B cell (primary cell): ENCODE data around the gene CYP26A1. TPM values are rescaled to one million over a fixed set of nuclear protein-coding genes. Genes with fewer than 3 reads are reported as not detected.

ENCODE experiments used
- ATAC-seq: fragments of 200-7000 bp; cut with Tn5 transposase; one replicate; pipeline ENCODE4 v1.10.0; 2021; ENCODE audit warnings: low read depth, mild to moderate bottlenecking, moderate number of reproducible peaks, moderate library complexity
- CTCF ChIA-PET: fragments of 350-600 bp; sonication (Branson Sonifier 250); formaldehyde crosslinking; loops from one replicate; lab custom pipeline; 2021; ENCODE audit warnings: antibody characterized with exemption, inconsistent platforms; lab: Charles Lee
- POLR2A ChIA-PET: fragments of 350-600 bp; sonication (Branson Sonifier 250); formaldehyde crosslinking; loops from one replicate; lab custom pipeline; 2021; ENCODE audit warnings: antibody characterized with exemption; lab: Charles Lee
- DNase-seq: peaks from one replicate; pipeline ENCODE4 v3.0.0; 2013
- H2AFZ ChIP-seq: 2 replicates; pipeline ENCODE4 v1.6.1; 2012; ENCODE audit warnings: mild to moderate bottlenecking, low read depth, low read length; ENCODE audit not compliant: insufficient read depth, poor library complexity, severe bottlenecking
- H3K27ac ChIP-seq, 2 donors: 1 replicate in 1 of 2; 2 replicates in 1 of 2; pipeline ENCODE4 v1.5.1; 2012 to 2013; ENCODE audit warnings: low read length in 2 of 2, mild to moderate bottlenecking in 2 of 2, moderate library complexity in 1 of 2
- H3K27me3 ChIP-seq, 4 experiments: fragments of 200-600 bp in 1 of 4; sonication (generic) in 1 of 4; replicated peaks in 1 of 4; 1 replicate in 2 of 4; 2 replicates in 2 of 4; pipeline versions ENCODE4 v1.6.1 to v1.7.0; 2013 to 2016; ENCODE audit warnings: low read length in 3 of 4, mild to moderate bottlenecking in 2 of 4, mixed read lengths in 1 of 4, moderate library complexity in 1 of 4; ENCODE audit not compliant: insufficient read depth in 4 of 4, control insufficient read depth in 3 of 4; ENCODE audit errors: control extremely low read depth in 1 of 4
- H3K36me3 ChIP-seq, 2 experiments: replicated peaks in 1 of 2; 1 replicate in 1 of 2; 2 replicates in 1 of 2; pipeline versions ENCODE4 v1.6.1 to v1.7.1; 2013; ENCODE audit warnings: low read length in 1 of 2; ENCODE audit not compliant: insufficient read depth in 2 of 2, control insufficient read depth in 1 of 2; ENCODE audit errors: control extremely low read depth in 1 of 2, extremely low read depth in 1 of 2
- H3K4me1 ChIP-seq, 2 donors: fragments of 200-600 bp in 1 of 2; sonication (generic) in 1 of 2; 1 replicate in 1 of 2; 2 replicates in 1 of 2; pipeline versions ENCODE4 v1.5.1 to v1.6.1; 2013 to 2017; ENCODE audit warnings: low read length in 2 of 2; ENCODE audit not compliant: control insufficient read depth in 2 of 2, insufficient read depth in 2 of 2
- H3K4me2 ChIP-seq: replicated peaks from 2 replicates; pipeline ENCODE3; 2012; ENCODE audit warnings: mild to moderate bottlenecking, low read depth, low read length; ENCODE audit not compliant: poor library complexity, severe bottlenecking
- H3K4me3 ChIP-seq, 5 experiments: fragments of 200-600 bp in 1 of 5; sonication (generic) in 1 of 5; 1 replicate in 3 of 5; 2 replicates in 2 of 5; pipeline versions ENCODE4 v1.5.1 to v1.7.0; 2011 to 2016; ENCODE audit warnings: low read length in 4 of 5, mild to moderate bottlenecking in 4 of 5, low read depth in 2 of 5, control low read depth in 1 of 5, moderate library complexity in 1 of 5; ENCODE audit not compliant: insufficient read depth in 1 of 5; ENCODE audit errors: control extremely low read depth in 1 of 5, extremely low read depth in 1 of 5
- H3K79me2 ChIP-seq: fragments of 200-600 bp; sonication (generic); one replicate; pipeline ENCODE4 v1.6.0; 2016; ENCODE audit warnings: low read length; ENCODE audit not compliant: control insufficient read depth, insufficient read depth
- H3K9ac ChIP-seq: fragments of 200-600 bp; sonication (generic); 2 replicates; pipeline ENCODE4 v1.6.1; 2017; ENCODE audit warnings: mild to moderate bottlenecking, low read length, moderate library complexity
- H3K9me3 ChIP-seq, 3 donors: one replicate each; pipeline versions ENCODE4 v1.6.1 to v1.7.1; 2013; ENCODE audit warnings: low read length in 2 of 3; ENCODE audit not compliant: control insufficient read depth in 2 of 3, insufficient read depth in 1 of 3; ENCODE audit errors: control extremely low read depth in 1 of 3
- H4K20me1 ChIP-seq: 2 replicates; pipeline ENCODE4 v1.6.0; 2012; ENCODE audit warnings: mild to moderate bottlenecking, low read length; ENCODE audit not compliant: insufficient read depth, control insufficient read depth, poor library complexity, severe bottlenecking
- H3K27ac Mint-ChIP-seq: one replicate; pipeline ENCODE4 v1.8.0; 2021; ENCODE audit warnings: mixed read lengths
- H3K27me3 Mint-ChIP-seq: one replicate; pipeline ENCODE4 v1.8.0; 2021; ENCODE audit warnings: mixed read lengths
- H3K4me1 Mint-ChIP-seq: one replicate; pipeline ENCODE4 v1.8.0; 2021; ENCODE audit warnings: mixed read lengths
- H3K4me3 Mint-ChIP-seq: one replicate; pipeline ENCODE4 v1.8.0; 2021; ENCODE audit warnings: mixed read lengths
- H3K9me3 Mint-ChIP-seq: one replicate; pipeline ENCODE4 v1.8.0; 2022; ENCODE audit warnings: mixed read lengths; ENCODE audit not compliant: insufficient read depth
- CTCF ChIP-seq: fragments of 200-600 bp; IDR thresholded peaks from one replicate; pipeline ENCODE4 v1.8.0; 2022; ENCODE audit warnings: antibody characterized with exemption, mild to moderate bottlenecking
- EZH2 ChIP-seq: IDR thresholded peaks from 2 replicates; pipeline ENCODE4 v1.6.1; 2012; ENCODE audit warnings: borderline replicate concordance, low read depth, mild to moderate bottlenecking, moderate library complexity, low read length; ENCODE audit not compliant: insufficient read depth, poor library complexity, severe bottlenecking
- WGBS: methylation state at CpG from one replicate; pipeline ENCODE4 v1.1.5; 2013; ENCODE audit warnings: missing lambda C conversion rate; ENCODE audit not compliant: insufficient coverage; 5-methylcytosine and 5-hydroxymethylcytosine counted together
- intact Hi-C: fragments of 100-400 bp; cut with micrococcal nuclease; formaldehyde crosslinking; loops from one replicate; pipeline ENCODE4 v1.10.0; 2022
- polyA plus RNA-seq: library from polyadenylated mRNA; depleted of rRNA; stranded (reverse); fragments of >200 nt; gene quantifications from 2 replicates; pipeline ENCODE4 v1.2.3, GENCODE V29; 2012
- total RNA-seq, 2 donors: library from RNA; stranded (reverse); fragments of 120-200 nt in 1 of 2; gene quantifications; 1 replicate in 1 of 2; 2 replicates in 1 of 2; pipeline versions ENCODE4 v1.2.3 to v1.2.4, GENCODE V29; 2013 to 2022

The CYP26A1 gene
- total and polyA plus RNA-seq, 2 donors (not counting 1 experiment from before 2014, with no cell fraction given) = not detected

GRCh38 chr10:93110472-93111146, 36.9 kb downstream of the CYP26A1 start:
- Histone ChIP-seq H3K27ac (no peak overlapping the region), H3K27me3 (peaks cover 0 to 11% (median 4%) of the 10 kb centered on the region in 4 experiments), H4K20me1 (no peaks in the 10 kb centered on the region), H3K4me2 (no peak overlapping the region), H3K9me3 (no peaks in the 10 kb centered on the region), H3K4me3 (no peak overlapping the region), H3K36me3 (no peaks in the 10 kb centered on the region), H3K79me2 (no peaks in the 10 kb centered on the region), H3K9ac (no peak overlapping the region), H2AFZ (no peak overlapping the region), H3K4me1 (peaks cover 5 to 10% of the 10 kb centered on the region in 2 donors)
- intact Hi-C loops = loop anchor here (10.0 kb wide), 1 partner anchor 244 kb away; no protein-coding TSS in a partner anchor
- WGBS = 33% methylated on average over 2 of the region's 3 CpGs
- Mint-ChIP-seq H3K4me3 (no peak overlapping the region), H3K27me3 (peaks cover 10% of the 10 kb centered on the region), H3K27ac (peak overlapping the region; percentile 28), H3K9me3 (no peaks in the 10 kb centered on the region), H3K4me1 (peaks cover 13% of the 10 kb centered on the region)
- POLR2A ChIA-PET = no interaction called here
- ATAC-seq (peak; percentile 41), DNase-seq (peak; percentile 24)
- CTCF ChIA-PET = interaction anchor here (0.7 kb wide), 1 partner anchor 13 kb away, joined by 3 read pairs; no protein-coding TSS in a partner anchor
- TF ChIP-seq EZH2 = no peak
- TF ChIP-seq CTCF = no peak

- CTCF ChIA-PET = no interaction called here
- Mint-ChIP-seq H3K27me3 (peaks cover 10% of the 10 kb centered on the region), H3K27ac (no peak overlapping the region), H3K9me3 (no peaks in the 10 kb centered on the region), H3K4me1 (peaks cover 20% of the 10 kb centered on the region), H3K4me3 (no peak overlapping the region)
- Histone ChIP-seq H3K27ac (no peak overlapping the region), H3K9ac (no peak overlapping the region), H3K4me3 (no peak overlapping the region), H3K9me3 (no peaks in the 10 kb centered on the region), H3K79me2 (no peaks in the 10 kb centered on the region), H3K4me1 (peaks cover 6 to 17% of the 10 kb centered on the region in 2 donors), H3K27me3 (peaks cover 0 to 11% (median 4%) of the 10 kb centered on the region in 4 experiments), H3K4me2 (no peak overlapping the region), H2AFZ (no peak overlapping the region), H4K20me1 (no peaks in the 10 kb centered on the region), H3K36me3 (no peaks in the 10 kb centered on the region)
- 79% methylated on average over 2 of the region's 2 CpGs for WGBS
- intact Hi-C loops = loop anchor here (10.0 kb wide), 1 partner anchor 242 kb away; no protein-coding TSS in a partner anchor
- no peak for TF ChIP-seq CTCF
- POLR2A ChIA-PET = no interaction called here
- DNase-seq (no peak), ATAC-seq (no peak)
These were observed 39.3 kb downstream of the CYP26A1 start for GRCh38 chr10:93113042-93113441.
